Retina (tissue), 1 donor: ENCODE measurements around the gene TK2.
"Not testable (repeated sequence)": the region's sequence is repeated elsewhere in the genome, so short reads cannot be mapped to it uniquely, and the experiment has no call there.

ENCODE experiments used
- DNase-seq: peaks from one replicate; pipeline ENCODE4 v3.0.0-alpha.2; 2016

Gene TK2

DNA sequence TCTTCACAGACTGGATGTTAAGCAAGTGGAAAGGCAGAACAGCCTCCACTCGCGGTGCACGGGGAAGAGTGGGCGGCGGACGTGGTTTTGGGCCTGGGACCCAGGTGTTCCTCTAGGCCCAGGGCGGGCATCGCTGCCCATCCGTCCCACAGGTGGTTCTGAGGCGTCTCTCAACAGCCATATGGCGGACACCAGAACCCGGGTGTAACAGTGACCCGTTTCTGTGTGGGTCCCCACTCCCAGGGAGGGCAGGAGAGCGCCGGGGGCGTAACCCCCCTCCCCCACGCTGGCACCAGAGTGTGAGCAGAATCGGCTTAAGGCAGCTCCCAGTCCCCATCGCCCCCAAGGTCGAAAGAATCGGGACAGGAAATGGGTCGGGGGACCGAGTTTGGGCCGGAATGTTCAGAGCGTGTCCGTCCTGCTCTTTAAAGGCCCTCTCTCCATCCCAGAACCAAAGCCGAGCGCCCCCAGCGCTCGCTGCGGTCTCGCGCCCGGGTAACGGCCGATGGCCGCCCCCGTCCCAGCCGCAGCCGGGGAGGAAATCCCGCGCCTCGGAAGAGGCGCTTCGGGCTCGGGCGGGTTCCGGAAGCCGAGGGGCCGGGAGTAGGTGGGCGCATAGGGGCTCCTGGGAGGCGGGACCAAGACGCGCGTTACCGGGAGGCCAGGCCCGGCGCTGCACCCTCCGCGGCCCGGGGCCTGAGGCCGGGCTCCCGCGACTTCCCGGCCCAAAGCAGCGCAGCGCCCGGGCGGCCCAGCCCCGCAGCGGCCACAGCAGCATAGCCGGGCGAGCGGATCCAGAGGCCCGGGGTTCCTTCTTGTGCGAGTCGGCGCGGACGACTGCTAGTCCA, at the start of gene TK2:
TSS of gene TK2 (minus strand) at position 839 of the 848 bp plus-strand sequence. CDS start at position 778, 61 bp downstream.
- peak; percentile 91 for DNase-seq

DNA sequence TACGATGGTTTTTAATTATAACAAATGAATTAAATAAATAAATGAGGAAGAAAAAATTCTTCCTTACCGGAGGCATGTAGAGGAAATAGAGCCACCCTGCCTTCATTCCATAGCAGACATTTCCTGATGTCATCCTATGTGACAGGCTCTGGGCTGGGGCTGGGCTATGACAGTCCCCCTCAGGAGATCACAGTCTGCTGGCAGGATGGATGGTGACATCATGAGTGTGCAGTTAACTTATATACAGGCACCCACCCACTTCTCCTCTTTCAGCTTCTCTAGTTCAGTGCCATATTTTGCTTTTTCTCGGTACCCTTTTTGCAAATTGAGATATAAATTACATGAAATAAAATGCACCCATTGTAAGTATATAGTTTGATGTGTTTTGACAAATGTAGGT, 48.2 kb upstream of the TK2 start:
- DNase-seq = no peak

DNA sequence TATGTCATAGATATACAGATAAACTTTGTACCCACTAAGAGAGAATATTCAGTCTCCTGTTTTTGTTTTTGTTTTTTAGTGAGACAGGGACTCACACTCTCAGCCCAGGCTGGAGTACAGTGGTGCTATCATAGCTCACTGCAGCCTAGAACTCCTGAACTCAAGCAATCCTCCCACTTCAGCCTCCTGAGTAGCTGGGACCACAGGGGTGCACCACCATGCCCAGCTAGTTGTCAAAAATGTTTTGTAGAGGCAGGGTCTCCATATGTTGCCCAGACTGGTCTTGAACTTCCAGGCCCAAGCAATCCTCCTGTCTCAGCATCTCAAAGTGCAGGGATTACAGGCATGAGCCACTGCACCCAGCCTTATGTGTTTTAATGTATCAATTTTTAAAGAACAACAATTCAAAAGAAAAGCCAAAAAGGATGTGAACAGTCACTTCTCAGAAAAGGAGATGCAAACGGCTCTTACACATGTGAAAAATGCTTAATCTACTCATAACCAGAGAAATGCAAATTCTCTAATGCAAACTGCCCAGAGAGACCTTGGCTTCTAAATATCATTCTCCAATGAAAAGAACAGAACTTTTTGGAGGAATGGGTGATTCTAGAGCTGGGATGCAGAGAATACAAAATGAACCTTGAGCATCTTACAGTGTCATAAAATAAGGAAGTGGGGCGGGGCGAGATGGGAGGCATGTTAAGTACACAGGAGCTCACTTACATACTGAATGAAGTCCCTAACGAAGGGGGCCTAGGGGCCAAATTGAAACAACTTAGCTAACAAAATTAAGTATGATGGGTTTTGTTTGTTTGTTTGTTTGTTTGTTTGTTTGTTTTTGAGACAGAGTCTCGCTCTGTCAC, 47.3 kb upstream of the TK2 start:
- DNase-seq = no peak

DNA sequence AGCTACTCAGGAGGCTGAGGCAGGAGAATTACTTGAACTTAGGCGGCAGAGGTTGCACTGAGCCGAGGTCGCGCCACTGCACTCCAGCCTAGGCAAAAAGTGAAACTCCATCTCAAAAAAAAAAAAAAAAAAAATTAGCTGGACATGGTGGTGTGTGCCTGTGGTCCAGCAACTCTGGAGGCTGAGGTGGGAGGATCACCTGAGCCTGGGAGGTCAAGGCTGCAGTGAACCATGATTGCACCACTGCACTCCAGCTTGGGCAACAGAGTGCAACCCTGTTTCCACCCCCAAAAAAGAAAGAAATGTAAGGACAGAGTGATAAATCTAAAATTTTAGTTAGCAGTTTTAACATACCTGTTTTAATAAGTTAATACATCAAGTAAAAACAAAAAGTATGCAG, 46.6 kb upstream of the TK2 start:
- not testable (repeated sequence) for DNase-seq

DNA sequence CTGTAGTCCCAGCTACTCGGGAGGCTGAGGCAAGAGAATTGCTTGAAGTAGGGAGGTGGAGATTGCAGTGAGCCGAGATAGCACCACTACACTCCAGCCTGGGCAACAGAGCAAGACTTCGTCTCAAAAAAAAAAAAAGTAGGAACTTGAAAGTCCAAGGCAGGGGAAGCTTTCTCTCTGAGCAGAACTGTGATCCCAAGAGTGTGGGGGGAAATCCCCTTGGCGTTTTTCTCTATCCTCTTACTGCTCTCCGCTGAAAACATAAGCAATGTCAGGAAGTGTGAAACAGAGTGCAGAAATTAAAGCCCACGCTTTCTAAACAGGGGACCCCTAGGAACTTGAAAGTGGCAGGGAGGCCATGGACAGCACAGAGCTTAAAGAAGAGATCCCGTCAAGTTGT, 44.8 kb upstream of the TK2 start:
- DNase-seq = no peak

DNA sequence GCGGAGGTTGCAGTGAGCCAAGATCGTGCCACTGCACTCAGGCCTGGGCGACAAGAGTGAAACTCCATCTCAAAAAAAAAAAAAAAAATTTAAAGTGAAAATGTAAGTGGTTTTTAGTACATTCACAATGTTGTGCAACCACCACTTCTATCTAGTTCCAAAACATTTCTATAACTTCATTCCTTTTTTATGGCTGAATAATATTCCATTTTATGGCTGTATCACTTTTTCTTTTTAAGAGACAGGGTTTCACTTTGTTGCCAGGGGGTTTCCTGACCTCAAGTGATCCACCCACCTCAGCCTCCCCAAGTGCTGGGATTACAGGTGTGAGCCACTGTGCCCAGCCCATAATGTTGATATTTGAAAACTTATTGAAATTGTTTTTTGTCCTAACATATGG, 42.9 kb upstream of the TK2 start:
- no peak for DNase-seq

DNA sequence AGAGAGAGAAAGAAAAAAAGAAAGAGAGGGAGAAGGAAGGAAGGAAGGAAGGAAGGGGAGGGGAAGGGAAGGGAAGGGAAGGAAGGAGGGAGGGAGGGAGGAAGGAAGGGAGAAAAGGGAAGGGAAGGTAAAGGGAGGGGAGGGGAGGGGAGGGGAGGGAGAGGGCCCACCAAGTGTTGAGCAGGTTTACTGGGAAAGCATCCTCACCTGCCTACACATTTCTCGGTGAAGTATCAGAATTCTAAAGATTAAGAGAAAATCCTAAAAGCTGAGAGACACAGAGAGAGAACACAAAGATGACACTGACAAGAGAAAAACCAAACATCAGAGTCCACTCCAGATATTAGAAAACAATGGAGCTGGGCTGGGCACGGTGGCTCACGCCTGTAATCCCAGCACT, 42.3 kb upstream of the TK2 start:
- no peak for DNase-seq

DNA sequence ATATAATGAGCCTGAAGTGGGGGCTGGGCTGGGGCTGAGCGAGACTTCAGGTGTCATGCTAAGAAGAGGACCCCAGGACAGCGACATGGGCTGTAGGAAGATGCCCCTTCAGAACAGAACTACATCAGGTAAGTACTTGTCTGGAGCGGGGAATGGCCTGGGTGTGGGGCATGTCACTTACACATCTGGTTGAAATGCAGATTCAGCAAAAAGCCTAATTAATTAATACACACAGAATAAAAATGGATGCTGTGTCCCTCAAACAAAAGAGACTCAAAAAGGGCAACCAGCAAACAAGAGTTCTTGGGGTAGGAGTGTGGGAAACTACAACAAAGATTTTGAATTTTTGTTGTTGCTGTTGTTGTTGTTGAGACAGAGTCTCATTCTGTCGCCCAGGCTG, 41.1 kb upstream of the TK2 start:
- no peak for DNase-seq

DNA sequence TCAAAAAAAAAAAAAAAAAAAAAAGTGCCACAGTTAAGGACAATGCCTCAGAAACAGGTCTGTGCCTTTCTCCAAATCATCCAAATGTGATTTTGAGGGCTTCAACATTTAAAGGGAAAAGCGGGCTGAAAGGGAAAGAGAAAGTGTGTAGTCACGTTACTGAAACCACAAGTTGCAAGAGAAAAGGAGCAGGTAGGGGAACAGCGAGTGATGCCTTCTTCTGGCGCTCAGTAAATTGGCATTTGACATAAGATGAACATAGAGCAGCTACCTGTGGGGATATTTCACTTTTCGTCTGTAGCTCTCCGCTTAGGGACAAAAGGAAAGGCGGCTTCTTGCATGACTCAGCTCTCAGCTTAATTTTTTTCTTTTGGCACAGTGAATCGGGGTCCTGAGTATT, 40.4 kb upstream of the TK2 start:
- no peak for DNase-seq

DNA sequence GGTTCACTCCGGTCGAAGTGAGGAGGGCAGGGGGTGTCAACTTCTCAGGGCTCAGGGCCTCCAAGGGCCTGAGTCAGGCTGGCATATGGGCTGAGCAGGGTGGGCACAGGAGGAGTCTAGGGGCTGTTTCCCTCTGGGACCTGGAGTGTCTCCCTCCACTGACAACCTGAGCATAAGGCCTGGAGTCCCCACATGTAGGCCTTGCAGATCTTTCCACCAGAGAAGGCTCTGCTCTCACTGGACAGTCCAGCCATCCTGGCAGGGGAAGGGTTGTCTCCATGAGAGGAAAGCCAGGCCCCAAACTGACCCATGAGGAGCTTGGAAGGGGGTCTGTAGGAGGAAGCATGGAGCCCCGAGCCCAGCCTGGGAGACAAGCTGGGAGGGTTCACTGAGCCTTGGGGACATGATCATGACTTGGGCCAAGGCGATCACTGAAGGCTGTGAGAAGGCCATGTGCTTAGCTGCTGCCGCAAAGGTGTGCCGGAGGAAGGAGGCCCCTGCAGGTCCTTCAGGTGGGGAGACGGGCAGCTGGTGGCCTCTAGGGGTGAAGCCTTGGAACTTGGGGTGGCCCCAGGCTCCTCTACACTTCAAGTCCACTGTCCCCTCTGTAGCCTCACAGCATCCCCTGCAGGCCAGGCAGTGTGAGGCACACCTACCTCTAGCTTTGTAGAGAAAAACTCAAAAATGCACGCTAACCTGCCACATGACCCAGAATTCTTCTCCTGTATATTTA, 39.2 kb upstream of the TK2 start:
- no peak for DNase-seq

DNA sequence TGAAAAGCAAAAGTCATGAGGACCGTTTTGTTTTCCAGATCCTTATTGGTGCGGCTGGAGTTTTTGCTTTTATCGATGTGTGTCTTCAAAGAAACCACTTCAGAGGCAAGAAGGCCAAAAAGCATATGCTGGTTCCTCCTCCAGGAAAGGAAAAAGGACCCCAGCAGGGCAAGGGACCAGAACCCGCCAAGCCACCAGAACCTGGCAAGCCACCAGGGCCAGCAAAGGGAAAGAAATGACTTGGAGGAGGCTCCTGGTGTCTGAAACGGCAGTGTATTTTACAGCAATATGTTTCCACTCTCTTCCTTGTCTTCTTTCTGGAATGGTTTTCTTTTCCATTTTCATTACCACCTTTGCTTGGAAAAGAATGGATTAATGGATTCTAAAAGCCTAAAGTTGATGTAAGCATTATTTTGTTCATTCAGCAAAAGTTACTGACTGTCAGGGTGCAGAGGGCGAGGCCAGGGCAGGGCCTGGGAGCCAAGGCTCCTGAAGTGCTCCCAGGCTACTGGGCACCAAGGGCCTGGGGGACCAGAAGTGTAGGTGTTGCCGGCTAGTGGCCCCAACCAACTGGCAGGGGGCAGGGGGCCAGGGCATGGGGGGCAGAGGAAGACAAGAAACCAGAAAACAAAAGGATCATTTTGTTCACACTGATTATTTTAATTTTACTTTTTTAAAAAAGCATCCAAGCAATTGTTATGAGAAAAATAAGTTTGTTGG, 38.1 kb upstream of the TK2 start:
- no peak for DNase-seq

DNA sequence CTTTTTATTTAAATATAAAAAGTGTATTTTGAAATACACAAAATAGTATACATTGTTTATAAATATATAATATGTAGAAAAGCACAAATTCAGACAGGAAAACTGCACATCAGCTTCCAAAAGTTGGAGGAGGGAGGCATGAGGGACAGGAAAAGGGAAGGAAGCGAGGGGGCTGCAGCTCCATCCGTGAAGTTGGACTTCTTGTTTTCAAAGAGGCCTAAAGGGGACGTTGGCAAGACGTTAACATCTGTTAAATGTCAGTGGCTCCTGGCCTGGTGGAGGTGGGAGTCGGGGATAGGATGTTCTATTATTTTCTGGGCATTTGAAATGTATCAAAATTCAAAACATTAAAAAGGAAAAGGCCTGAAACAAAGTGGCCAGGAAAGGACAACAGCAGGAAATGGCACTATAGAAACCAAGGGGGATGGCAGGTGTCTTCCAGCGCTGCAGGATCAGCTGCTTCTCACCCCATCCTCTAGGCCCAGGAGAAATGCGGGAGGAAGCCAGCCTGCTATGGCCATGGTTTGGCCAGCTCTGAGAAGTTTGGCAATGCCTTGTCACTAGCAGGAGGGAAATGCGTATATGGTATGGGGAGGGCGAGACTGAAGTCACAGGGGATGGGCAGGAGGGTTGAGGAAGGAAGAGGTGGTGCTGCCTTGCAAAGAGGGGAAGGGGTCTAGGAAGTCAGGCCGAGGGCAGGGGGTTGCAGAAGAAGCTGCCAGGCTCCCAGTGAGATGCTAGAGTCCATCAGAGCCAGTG, 35.7 kb upstream of the TK2 start:
- DNase-seq = no peak

DNA sequence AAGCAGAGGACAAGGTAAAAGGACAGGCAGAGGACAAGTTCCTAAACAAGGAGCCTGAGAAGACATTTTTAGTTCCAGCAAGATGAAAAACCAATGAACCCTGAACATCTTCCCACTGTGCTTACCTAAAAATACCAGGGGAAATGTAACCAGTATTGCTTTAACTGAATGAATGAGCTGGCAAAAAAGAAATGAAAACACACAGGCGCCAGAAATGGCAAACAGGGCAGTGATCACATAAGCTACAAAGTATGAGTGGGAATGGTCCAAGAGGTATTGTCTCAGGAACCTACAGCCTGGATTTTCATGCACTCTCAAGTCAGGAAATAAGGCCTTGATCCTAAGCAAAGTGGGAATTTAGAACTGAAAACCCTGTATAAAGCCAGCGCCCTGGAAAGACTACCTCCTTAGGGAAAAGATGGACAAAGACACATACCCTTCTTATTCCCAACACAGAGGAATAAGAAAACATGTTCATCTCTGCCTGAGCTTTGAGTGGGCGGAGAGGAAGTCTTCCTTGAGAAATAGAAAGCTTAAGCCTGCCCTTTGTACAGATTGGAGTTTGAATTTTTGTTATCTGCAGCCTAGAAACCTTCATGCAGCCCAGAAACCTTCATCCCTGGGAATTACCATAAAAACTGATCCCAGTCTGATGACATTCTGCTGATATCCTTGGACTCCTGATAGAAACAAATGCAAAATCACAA, 31.5 kb upstream of the TK2 start:
- no peak for DNase-seq

DNA sequence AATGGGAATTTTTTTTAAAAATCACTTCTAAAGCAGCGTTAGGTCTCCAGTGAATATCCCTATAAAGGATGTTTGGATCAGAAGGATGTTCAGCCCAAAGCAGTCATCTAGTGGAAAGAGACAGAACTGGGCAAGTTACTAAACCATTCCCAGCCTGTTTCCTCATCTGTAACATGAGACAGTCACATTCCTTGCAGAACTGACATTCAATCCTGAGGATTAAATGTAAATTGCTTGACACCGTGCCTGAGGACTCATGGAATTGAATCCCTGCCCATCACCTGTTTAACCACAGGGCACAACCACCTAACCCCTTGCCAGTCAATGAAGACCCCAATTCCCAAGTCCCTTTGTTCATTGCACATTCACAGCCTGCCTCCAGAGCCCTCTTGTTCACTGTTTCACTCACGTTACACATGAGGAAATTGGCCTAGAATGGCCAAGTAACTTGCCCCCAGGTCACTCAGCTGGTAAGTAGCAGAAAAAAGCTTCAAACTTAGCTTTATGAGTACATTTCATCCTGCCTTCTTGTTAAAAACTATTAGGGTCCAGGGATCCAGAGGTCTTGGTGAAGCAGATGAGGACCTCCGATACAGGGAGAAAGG, 30.8 kb upstream of the TK2 start:
- no peak for DNase-seq

DNA sequence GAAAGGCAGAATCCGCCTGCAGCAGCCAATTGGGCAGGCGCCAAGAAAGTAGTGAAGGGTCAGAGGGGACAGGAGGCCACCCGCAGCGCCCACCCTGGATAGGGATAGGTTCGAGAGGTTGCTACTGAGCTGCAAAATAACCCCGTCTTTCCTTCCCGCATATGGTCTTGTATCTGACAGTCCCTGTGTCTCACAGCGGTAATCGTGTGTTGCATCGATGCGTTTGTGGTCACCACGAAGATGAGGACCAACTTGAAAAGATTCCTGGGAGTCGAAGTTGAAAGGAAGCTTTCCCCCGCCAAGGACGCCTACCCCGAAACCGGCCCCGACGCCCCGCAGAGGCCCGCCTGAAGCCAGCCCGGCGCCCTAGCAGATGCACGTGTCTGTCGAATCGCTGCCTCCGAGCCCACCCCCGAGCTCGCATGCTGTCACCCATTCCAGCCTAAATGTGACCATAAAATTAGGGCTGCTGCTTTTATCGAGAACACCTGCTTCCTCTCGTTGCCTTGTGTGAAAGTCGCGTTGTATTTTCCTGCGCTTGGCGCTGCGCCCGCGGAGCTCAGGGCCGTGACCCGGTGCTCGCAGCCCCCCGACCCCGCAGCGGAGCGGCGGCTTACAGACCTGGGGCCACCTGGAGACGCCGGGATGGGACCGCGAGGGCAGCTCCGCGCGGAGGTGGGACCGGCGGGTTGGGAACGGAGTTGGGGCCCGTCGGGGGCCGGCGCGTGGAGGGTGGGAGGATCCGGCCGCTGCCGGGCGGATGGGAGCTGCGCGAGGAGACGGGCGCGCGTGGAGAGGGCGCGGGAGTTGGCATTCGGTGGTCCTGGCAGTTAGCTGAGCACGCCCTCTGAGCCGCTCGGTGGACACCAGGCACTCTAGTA, 29.0 kb upstream of the TK2 start, which contains the start of gene CMTM2:
TSS of gene CMTM2 (plus strand) at position 813 of the 881 bp plus-strand sequence. CDS start 145 bp downstream, outside the sequence.
- peak; percentile 66 for DNase-seq

DNA sequence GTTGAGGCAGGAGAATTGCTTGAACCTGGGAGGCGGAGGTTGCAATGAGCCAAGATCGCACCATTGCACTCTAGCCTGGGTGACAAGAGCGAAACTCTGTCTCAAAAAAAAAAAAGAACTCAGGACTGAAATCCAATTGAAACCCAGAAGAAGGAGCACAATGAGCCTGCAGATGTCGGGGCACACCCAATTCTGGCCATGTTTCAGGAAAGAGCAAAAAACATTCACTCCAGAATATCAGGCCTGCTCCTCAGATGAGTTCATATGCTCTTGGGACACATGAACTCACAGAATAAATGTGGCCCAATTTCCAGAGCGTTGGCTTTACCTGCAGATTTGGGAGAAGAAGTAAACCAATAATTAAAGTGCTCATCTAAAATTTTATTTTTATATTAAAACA, 26.4 kb upstream of the TK2 start:
- DNase-seq = no peak

DNA sequence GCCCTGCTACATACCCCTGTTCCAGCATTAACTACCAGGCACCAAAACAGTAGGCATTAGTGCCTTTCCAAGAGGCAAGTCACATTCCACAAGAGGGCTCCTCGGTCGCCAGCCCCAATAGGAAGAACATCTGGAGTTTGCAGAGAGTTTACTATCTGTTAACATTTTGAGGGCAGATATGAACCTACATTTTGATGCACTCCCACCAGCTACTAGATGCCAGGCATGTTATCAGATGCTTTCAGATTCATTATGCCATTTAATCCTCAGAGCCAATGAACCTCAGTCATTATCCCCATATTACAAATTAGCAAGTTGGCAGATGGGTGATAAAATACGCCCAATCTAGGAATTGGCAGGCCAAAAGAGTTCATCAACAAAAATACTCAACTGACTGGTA, 25.1 kb upstream of the TK2 start:
- DNase-seq = no peak

DNA sequence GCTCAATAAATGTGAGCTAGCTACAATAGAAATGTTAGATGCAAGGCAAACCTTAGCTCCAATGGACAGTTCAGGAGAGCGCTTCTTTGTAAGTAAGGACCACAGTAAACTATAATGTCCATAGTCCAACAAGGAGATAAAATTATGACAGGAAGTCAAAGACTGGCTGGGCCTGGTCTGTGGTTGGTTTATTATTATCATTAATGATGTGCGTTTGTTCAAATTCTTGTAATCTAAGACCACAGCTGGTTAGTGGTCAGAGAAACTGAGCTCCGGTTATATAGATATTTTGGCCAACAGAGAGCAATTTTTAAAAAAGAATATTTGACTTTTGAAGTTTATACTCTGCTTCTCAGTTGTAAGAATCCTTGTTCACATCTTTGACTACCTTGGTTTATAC, 24.6 kb upstream of the TK2 start:
- DNase-seq = no peak

DNA sequence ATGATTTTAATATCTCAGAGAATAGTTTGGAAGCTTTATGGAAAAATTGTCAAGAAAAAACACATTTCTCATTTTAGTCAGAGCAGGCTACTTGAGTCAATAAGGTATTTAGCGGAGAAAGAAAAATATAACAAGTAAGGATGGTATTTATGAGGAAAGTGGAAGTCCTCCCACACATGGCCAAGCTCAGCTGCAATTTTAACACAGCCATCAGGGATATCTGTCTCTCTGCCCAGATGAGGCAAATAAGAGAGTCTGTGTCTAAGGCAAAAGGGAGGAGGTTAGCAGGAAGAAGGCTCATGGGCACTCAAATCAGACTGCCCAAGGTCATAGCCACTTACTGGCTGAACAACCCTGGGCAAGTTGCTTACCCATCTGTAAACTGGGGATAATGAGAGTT, 24.2 kb upstream of the TK2 start:
- DNase-seq = no peak

DNA sequence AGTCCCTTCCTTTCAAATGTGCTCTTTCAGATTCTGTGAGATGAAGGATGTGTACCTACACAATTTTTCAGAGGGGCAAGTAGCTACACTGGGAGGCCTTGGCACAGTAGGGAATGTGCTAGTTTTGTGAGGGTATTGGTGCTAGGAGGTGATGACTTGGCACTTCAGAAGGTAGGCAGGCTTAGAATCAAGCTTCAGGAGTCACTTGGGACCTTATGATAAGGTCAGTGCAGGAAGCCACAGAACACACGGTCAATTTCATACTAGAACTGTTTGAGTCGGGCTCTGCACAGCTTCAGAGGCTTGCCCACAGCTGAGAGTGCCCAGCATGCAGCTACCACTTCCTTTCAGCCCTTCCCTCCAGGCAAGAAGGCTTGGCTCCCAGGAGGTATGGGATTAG, 22.4 kb upstream of the TK2 start:
- DNase-seq = no peak
